Thoracic aorta (tissue), 2 donors: ENCODE data around the gene KRT76. TPM values are rescaled to one million over a fixed set of nuclear protein-coding genes. Genes with fewer than 3 reads are reported as not detected.

Experiments used
- ATAC-seq: fragments of 150-250 bp; one replicate; pipeline ENCODE4 v1.8.0; 2017; ENCODE audit warnings: low read depth; ENCODE audit not compliant: insufficient number of reproducible peaks, low FRiP score
- DNase-seq: peaks from one replicate; pipeline ENCODE4 v3.0.0-alpha.2; 2020; ENCODE audit warnings: low spot score
- H3K27ac ChIP-seq, 2 donors: fragments of 200-600 bp; sonication (generic); 1 replicate in 1 of 2; 2 replicates in 1 of 2; pipeline ENCODE4 v1.5.1; 2016; ENCODE audit warnings: mild to moderate bottlenecking in 2 of 2, moderate library complexity in 2 of 2
- H3K27me3 ChIP-seq: fragments of 200-600 bp; sonication (generic); replicated peaks from 2 replicates; pipeline ENCODE4 v1.6.0; 2016; ENCODE audit warnings: mild to moderate bottlenecking; ENCODE audit not compliant: insufficient read depth
- H3K36me3 ChIP-seq: fragments of 200-600 bp; sonication (generic); one replicate; pipeline ENCODE4 v1.5.1; 2016
- H3K4me1 ChIP-seq, 2 donors: fragments of 200-600 bp; sonication (generic); 1 replicate in 1 of 2; 2 replicates in 1 of 2; pipeline versions ENCODE4 v1.5.1 to v1.6.0; 2016; ENCODE audit warnings: low read depth in 2 of 2, mild to moderate bottlenecking in 1 of 2; ENCODE audit not compliant: control insufficient read depth in 1 of 2
- H3K4me3 ChIP-seq: fragments of 200-600 bp; sonication (generic); 2 replicates; pipeline ENCODE4 v1.5.1; 2016; ENCODE audit warnings: mild to moderate bottlenecking
- H3K9me3 ChIP-seq: fragments of 200-600 bp; sonication (generic); 2 replicates; pipeline ENCODE4 v1.5.1; 2016
- total RNA-seq, 2 donors: library from RNA; depleted of rRNA; stranded (reverse); fragments of >200 nt; gene quantifications; one replicate each; pipeline versions ENCODE4 v1.1.0 to v1.2.3, GENCODE V29; 2016
- TF ChIP-seq, protein P1 (sequence below): fragments of 200-600 bp; sonication (generic); IDR thresholded peaks from one replicate; pipeline ENCODE4 v1.5.1; 2019; ENCODE audit warnings: antibody characterized with exemption

KRT76 gene
- total RNA-seq, 2 donors from 2014 or later = not detected

DNA sequence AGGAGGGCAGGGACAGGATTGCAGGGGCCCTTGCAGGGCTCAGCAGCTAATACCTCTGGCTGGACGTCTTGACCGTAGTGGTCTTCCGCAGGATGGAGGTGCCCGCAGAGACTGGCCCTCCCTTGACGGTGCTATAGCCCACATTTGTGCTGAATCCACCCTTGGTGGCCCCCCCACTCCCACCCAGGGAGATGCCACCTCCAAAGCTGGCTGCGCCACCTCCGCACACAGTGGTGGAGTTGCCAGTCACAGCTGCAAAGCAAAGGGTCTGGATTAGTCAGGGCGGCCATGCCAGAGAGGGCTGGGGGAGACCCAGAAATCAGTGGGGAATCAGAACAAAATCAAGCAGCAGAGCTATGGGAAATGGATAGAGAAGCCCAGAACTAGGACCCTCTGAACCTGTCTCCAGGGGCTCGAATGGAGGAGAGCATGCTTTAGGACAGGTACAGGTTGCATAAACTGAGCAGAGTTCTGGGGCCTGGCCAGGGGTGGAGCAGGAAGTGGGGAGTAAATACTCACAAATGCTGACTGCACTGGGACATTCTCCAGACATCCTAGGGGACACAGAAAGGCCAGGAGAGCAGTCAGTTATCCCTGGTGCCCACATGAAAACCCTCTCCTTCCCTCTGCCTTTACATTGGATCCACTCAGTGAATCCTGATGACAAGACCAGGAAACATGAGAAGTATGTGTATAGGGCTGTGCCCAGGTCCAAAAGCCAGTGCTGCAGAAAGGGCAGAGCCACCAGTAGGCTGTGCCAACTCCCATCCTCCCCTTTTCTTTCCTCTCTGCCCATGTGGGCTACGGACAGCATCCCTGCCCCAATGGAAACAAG, 44.9 kb upstream of the KRT76 start:
- no peaks in the 10 kb centered on the region for H3K27me3 ChIP-seq
- TF ChIP-seq, protein P1, sequence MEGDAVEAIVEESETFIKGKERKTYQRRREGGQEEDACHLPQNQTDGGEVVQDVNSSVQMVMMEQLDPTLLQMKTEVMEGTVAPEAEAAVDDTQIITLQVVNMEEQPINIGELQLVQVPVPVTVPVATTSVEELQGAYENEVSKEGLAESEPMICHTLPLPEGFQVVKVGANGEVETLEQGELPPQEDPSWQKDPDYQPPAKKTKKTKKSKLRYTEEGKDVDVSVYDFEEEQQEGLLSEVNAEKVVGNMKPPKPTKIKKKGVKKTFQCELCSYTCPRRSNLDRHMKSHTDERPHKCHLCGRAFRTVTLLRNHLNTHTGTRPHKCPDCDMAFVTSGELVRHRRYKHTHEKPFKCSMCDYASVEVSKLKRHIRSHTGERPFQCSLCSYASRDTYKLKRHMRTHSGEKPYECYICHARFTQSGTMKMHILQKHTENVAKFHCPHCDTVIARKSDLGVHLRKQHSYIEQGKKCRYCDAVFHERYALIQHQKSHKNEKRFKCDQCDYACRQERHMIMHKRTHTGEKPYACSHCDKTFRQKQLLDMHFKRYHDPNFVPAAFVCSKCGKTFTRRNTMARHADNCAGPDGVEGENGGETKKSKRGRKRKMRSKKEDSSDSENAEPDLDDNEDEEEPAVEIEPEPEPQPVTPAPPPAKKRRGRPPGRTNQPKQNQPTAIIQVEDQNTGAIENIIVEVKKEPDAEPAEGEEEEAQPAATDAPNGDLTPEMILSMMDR = no peak
- H3K4me1 ChIP-seq = peaks cover 3 to 4% of the 10 kb centered on the region in 2 donors
- DNase-seq (no peak), ATAC-seq (no peak)
- no peaks in the 10 kb centered on the region for H3K36me3 ChIP-seq
- no peak overlapping the region for H3K4me3 ChIP-seq
- H3K9me3 ChIP-seq = no peaks in the 10 kb centered on the region
- H3K27ac ChIP-seq = no peak overlapping the region

DNA sequence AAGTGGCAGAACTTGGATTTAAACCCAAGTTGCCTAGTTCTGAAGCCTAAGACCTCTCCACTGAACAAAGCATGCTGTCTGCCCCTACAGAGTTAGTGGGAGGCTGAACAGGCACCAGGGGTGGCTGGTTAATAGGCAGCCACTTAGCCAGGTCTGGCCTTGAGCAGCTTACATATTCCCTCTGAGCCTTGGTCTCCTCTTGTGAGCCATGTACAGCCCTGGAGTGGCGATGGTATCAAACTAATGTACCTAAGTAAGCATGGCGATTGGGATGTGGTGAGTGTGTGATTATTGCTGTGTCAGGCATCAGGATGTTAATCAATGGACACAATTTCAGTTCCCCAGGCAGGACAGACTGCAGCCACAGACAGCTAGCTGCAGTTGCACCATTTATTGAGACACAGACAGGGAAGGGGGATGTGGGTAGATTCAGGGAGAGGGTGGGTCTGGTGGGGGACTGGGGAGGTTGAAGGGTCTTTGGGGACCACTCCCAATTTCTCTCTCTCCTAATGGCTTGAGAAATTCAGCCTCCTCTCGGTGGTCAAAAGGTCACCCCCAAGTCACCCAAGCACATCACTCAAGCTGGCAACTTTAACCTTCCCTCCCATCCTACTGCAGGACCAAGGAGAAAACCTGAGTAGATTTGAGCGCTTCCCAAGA, 44.1 kb upstream of the KRT76 start:
- H3K4me3 ChIP-seq = no peak overlapping the region
- ATAC-seq (no peak), DNase-seq (no peak)
- no peaks in the 10 kb centered on the region for H3K36me3 ChIP-seq
- no peaks in the 10 kb centered on the region for H3K27me3 ChIP-seq
- peaks cover 3 to 4% of the 10 kb centered on the region in 2 donors for H3K4me1 ChIP-seq
- TF ChIP-seq, protein P1 = no peak
- no peaks in the 10 kb centered on the region for H3K9me3 ChIP-seq
- H3K27ac ChIP-seq = no peak overlapping the region

DNA sequence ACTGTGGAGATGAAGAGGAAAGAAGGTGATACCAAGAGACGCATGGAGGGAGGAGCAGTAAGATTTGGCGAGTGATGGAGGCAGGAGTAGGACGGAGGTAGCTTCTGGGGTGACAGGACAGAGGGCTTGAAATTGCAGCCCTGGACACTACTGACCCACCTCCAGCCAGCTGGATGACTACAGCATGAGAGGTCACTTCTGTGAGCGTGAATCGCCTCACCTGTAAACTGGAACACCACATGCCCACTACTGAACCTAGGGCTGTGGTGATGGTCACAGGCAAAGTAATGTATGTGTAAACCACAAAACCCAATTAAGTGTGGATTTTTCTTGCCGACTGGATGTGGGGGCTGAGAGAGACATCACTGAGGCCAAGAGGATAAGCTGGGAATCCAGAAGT, 43.4 kb upstream of the KRT76 start:
- no peaks in the 10 kb centered on the region for H3K27me3 ChIP-seq
- ATAC-seq = no peak
- no peaks in the 10 kb centered on the region for H3K36me3 ChIP-seq
- peaks cover 3 to 4% of the 10 kb centered on the region in 2 donors for H3K4me1 ChIP-seq
- H3K4me3 ChIP-seq = no peak overlapping the region
- H3K9me3 ChIP-seq = no peaks in the 10 kb centered on the region
- DNase-seq = no peak
- TF ChIP-seq, protein P1 = no peak
- H3K27ac ChIP-seq = no peak overlapping the region

DNA sequence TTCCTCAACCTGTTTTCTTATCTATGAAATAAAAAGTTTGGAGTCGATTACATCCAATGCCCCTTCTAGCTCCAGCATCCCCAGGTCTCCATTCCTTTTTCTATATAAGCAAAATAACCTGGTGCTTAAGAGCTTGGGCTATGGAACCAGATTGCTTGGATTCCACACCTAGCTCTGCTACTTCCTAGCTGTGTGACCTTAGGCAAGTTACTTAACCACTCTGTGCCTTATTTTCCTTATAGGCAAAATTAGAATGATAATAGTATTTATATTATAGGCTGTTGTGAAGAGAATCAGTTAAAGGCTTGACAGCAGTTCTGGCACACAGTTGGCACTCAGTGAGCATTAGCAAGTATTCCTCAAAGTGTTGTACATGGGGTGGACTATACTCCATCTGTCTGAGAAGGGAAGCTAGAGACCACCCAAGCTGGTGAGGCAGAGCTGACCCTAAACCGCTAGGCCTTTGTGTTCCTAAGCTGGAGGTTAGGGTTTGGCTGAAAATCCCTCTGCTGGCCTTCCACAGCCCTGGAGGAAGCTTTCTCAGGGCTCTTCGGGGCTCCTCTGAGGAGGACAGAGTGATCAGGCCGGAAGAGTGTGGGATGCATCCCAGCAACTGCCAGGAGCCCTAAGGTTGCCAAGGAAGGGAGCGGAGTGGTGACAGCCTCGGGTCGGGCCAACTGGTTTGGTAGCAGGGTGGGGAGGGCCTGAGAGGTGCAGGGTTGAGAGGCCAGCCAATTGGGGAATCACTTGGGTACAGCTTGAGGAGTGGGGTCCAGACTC, 42.8 kb upstream of the KRT76 start:
- H3K36me3 ChIP-seq = no peaks in the 10 kb centered on the region
- H3K4me1 ChIP-seq = peaks cover 3 to 4% of the 10 kb centered on the region in 2 donors
- no peak for ATAC-seq
- no peak overlapping the region for H3K4me3 ChIP-seq
- H3K27me3 ChIP-seq = no peaks in the 10 kb centered on the region
- H3K9me3 ChIP-seq = no peaks in the 10 kb centered on the region
- TF ChIP-seq, protein P1 = no peak
- no peak for DNase-seq
- H3K27ac ChIP-seq = no peak overlapping the region
